H1 (cell line): ENCODE measurements around the gene HDAC11. TPM values are rescaled to one million over a fixed set of nuclear protein-coding genes. Genes with fewer than 3 reads are reported as not detected.

ENCODE experiments used
- CTCF ChIA-PET: fragments of 300-600 bp; sonication (Branson Sonifier 250); formaldehyde crosslinking; loops from one replicate; lab custom pipeline; 2021; ENCODE audit not compliant: partially characterized antibody; lab: Charles Lee
- POLR2A ChIA-PET: fragments of 300-600 bp; sonication (Branson Sonifier 250); formaldehyde crosslinking; loops from one replicate; lab custom pipeline; 2021; ENCODE audit warnings: inconsistent platforms; ENCODE audit not compliant: partially characterized antibody; lab: Charles Lee
- DNase-seq, 2 experiments: peaks; one replicate each; pipeline versions ENCODE4 v3.0.0 to v3.0.0-alpha.2; 2010 to 2022; ENCODE audit warnings: low spot score in 2 of 2, low read depth in 1 of 2, mixed read lengths in 1 of 2
- FAIRE-seq: peaks from 2 replicates; lab custom pipeline; 2011; peaks lifted over from hg19 to GRCh38; lab: Jason Lieb, UNC
- H2AFZ ChIP-seq: 2 replicates; pipeline ENCODE4 v1.8.1; 2012; ENCODE audit warnings: low read length, inconsistent platforms
- H2AK5ac ChIP-seq: 2 replicates; pipeline ENCODE4 v1.6.1; 2013; ENCODE audit warnings: low read depth, low read length
- H2BK120ac ChIP-seq: replicated peaks from 2 replicates; pipeline ENCODE3; 2013; ENCODE audit warnings: low read depth, low read length, inconsistent platforms
- H2BK12ac ChIP-seq: 2 replicates; pipeline ENCODE4 v1.6.1; 2013; ENCODE audit warnings: low read depth, low read length
- H2BK15ac ChIP-seq: 2 replicates; pipeline ENCODE4 v1.6.1; 2013; ENCODE audit warnings: low read length
- H2BK20ac ChIP-seq: 2 replicates; pipeline ENCODE4 v1.6.1; 2013; ENCODE audit warnings: low read length
- H2BK5ac ChIP-seq: 2 replicates; pipeline ENCODE4 v1.6.1; 2013; ENCODE audit warnings: low read depth, low read length
- H3K14ac ChIP-seq: 2 replicates; pipeline ENCODE4 v1.6.1; 2013; ENCODE audit warnings: inconsistent platforms; ENCODE audit not compliant: insufficient read length
- H3K18ac ChIP-seq: 2 replicates; pipeline ENCODE4 v1.6.1; 2013; ENCODE audit warnings: low read length; ENCODE audit errors: extremely low read depth
- H3K23ac ChIP-seq: 2 replicates; pipeline ENCODE4 v1.6.1; 2013; ENCODE audit warnings: inconsistent platforms; ENCODE audit not compliant: insufficient read length
- H3K23me2 ChIP-seq: 2 replicates; pipeline ENCODE4 v1.6.1; 2013; ENCODE audit warnings: low read depth, low read length
- H3K27ac ChIP-seq: 2 replicates; pipeline ENCODE4 v1.6.1; 2011; ENCODE audit warnings: low read depth, low read length, inconsistent platforms
- H3K27me3 ChIP-seq, 4 experiments: replicated peaks in 1 of 4; 1 replicate in 1 of 4; 2 replicates in 3 of 4; pipeline versions ENCODE4 v1.6.1 to v1.8.1; 2011 to 2013; ENCODE audit warnings: low read length in 3 of 4, mild to moderate bottlenecking in 3 of 4, inconsistent platforms in 2 of 4, mixed read lengths in 2 of 4, moderate library complexity in 1 of 4; ENCODE audit not compliant: control insufficient read depth in 3 of 4, insufficient read depth in 3 of 4; ENCODE audit errors: extremely low read depth in 1 of 4
- H3K36me3 ChIP-seq, 4 experiments: 2 replicates each; pipeline versions ENCODE4 v1.6.1 to v1.8.1; 2011 to 2013; ENCODE audit warnings: mild to moderate bottlenecking in 4 of 4, low read length in 3 of 4, moderate library complexity in 2 of 4, control low read depth in 1 of 4, inconsistent platforms in 1 of 4; ENCODE audit not compliant: insufficient read depth in 4 of 4, control insufficient read depth in 2 of 4
- H3K4ac ChIP-seq: replicated peaks from 2 replicates; pipeline ENCODE3; 2013; ENCODE audit warnings: low read length, low read depth, mixed read lengths, inconsistent platforms; ENCODE audit not compliant: insufficient read length
- H3K4me1 ChIP-seq, 4 experiments: replicated peaks in 1 of 4; 1 replicate in 1 of 4; 2 replicates in 3 of 4; pipeline versions ENCODE4 v1.6.1 to v1.8.1; 2011 to 2013; ENCODE audit warnings: low read length in 3 of 4, inconsistent platforms in 2 of 4, mixed read lengths in 1 of 4; ENCODE audit not compliant: insufficient read depth in 4 of 4, control insufficient read depth in 3 of 4
- H3K4me2 ChIP-seq, 2 experiments: 2 replicates each; pipeline versions ENCODE4 v1.6.1 to v1.8.1; 2011 to 2013; ENCODE audit warnings: low read depth in 2 of 2, low read length in 2 of 2, control low read depth in 1 of 2, inconsistent platforms in 1 of 2, mild to moderate bottlenecking in 1 of 2; ENCODE audit not compliant: insufficient read depth in 1 of 2
- H3K4me3 ChIP-seq, 4 experiments: fragments of 200-600, 300-600 bp in 1 of 4; sonication (generic), shearing (Covaris generic), sonication (Bioruptor Twin) in 1 of 4; 2 replicates each; pipeline versions ENCODE4 v1.5.1 to v1.8.1; 2011 to 2016; ENCODE audit warnings: low read length in 4 of 4, low read depth in 3 of 4, control low read depth in 2 of 4, inconsistent platforms in 2 of 4, mild to moderate bottlenecking in 2 of 4, mixed read lengths in 1 of 4, moderate library complexity in 1 of 4; ENCODE audit not compliant: insufficient read depth in 2 of 4; ENCODE audit errors: extremely low read depth in 1 of 4
- H3K56ac ChIP-seq: replicated peaks from 2 replicates; pipeline ENCODE3; 2013; ENCODE audit warnings: low read depth, mild to moderate bottlenecking, mixed read lengths, low read length, inconsistent platforms; ENCODE audit not compliant: insufficient read length
- H3K79me1 ChIP-seq: 2 replicates; pipeline ENCODE4 v1.6.1; 2013; ENCODE audit warnings: low read depth, low read length, control low read depth
- H3K79me2 ChIP-seq, 2 experiments: 2 replicates each; pipeline versions ENCODE4 v1.6.1 to v1.8.1; 2012 to 2013; ENCODE audit warnings: low read length in 2 of 2, mild to moderate bottlenecking in 2 of 2, inconsistent platforms in 1 of 2; ENCODE audit not compliant: insufficient read depth in 2 of 2, control insufficient read depth in 1 of 2
- H3K9ac ChIP-seq, 4 experiments: replicated peaks in 1 of 4; 1 replicate in 1 of 4; 2 replicates in 3 of 4; pipeline versions ENCODE4 v1.6.1 to v1.8.1; 2011 to 2013; ENCODE audit warnings: low read depth in 3 of 4, low read length in 3 of 4, control low read depth in 2 of 4, mild to moderate bottlenecking in 2 of 4, moderate library complexity in 2 of 4, inconsistent platforms in 1 of 4; ENCODE audit errors: extremely low read depth in 1 of 4
- H3K9me3 ChIP-seq, 2 experiments: 2 replicates each; pipeline versions ENCODE4 v1.6.1 to v1.8.1; 2012 to 2013; ENCODE audit warnings: mild to moderate bottlenecking in 2 of 2, moderate library complexity in 2 of 2, control low read depth in 1 of 2, inconsistent platforms in 1 of 2, low read depth in 1 of 2, low read length in 1 of 2, mixed read lengths in 1 of 2; ENCODE audit not compliant: insufficient read depth in 2 of 2
- H4K20me1 ChIP-seq, 2 experiments: replicated peaks in 1 of 2; 2 replicates each; pipeline versions ENCODE3 to v1.8.1; 2011 to 2013; ENCODE audit warnings: inconsistent platforms in 2 of 2, low read length in 2 of 2, mild to moderate bottlenecking in 1 of 2; ENCODE audit not compliant: insufficient read depth in 2 of 2, control insufficient read depth in 1 of 2
- H4K5ac ChIP-seq: 2 replicates; pipeline ENCODE4 v1.6.1; 2013; ENCODE audit warnings: low read length, low read depth, mixed read lengths, inconsistent platforms; ENCODE audit not compliant: insufficient read length
- H4K8ac ChIP-seq: 2 replicates; pipeline ENCODE4 v1.8.0; 2013; ENCODE audit warnings: mild to moderate bottlenecking, moderate library complexity, low read length, inconsistent platforms; ENCODE audit not compliant: insufficient read depth; ENCODE audit errors: extremely low read depth
- H4K91ac ChIP-seq: replicated peaks from 2 replicates; pipeline ENCODE3; 2013; ENCODE audit warnings: low read length, mixed read lengths, inconsistent platforms; ENCODE audit not compliant: insufficient read length
- ASH2L ChIP-seq: fragments of 200-600, 300-600 bp; sonication (generic); IDR thresholded peaks from one replicate; pipeline ENCODE4 v1.7.1; 2017; ENCODE audit warnings: low read length
- BACH1 ChIP-seq: IDR thresholded peaks from 2 replicates; pipeline ENCODE4 v1.6.1; 2012; ENCODE audit warnings: low read length, improper control_type of control experiment
- BCL11A ChIP-seq, 2 experiments: IDR thresholded peaks; one replicate each; pipeline ENCODE4 v1.6.1; 2011; ENCODE audit warnings: low read depth in 2 of 2, low read length in 2 of 2, mild to moderate bottlenecking in 2 of 2
- BRCA1 ChIP-seq: IDR thresholded peaks from 2 replicates; pipeline ENCODE4 v1.6.1; 2012; ENCODE audit warnings: low read depth, low read length, improper control_type of control experiment
- FOSL1 ChIP-seq: IDR thresholded peaks from 2 replicates; pipeline ENCODE4 v1.6.1; 2011; ENCODE audit warnings: mild to moderate bottlenecking, low read depth, low read length, moderate library complexity; ENCODE audit not compliant: insufficient read depth
- GTF2F1 ChIP-seq: IDR thresholded peaks from 2 replicates; pipeline ENCODE4 v1.6.1; 2012; ENCODE audit warnings: low read depth, low read length, improper control_type of control experiment, borderline replicate concordance
- HDAC2 ChIP-seq, 2 experiments: fragments of 300-600 bp in 1 of 2; sonication (generic) in 1 of 2; IDR thresholded peaks; 2 replicates each; pipeline ENCODE4 v1.6.1; 2011 to 2012; ENCODE audit warnings: low read depth in 2 of 2, low read length in 2 of 2, mild to moderate bottlenecking in 2 of 2, moderate library complexity in 2 of 2, borderline replicate concordance in 1 of 2, inconsistent platforms in 1 of 2
- JUND ChIP-seq: IDR thresholded peaks from 2 replicates; pipeline ENCODE4 v1.6.1; 2011; ENCODE audit warnings: mild to moderate bottlenecking, improper control_type of control experiment, low read length
- KDM4A ChIP-seq: IDR thresholded peaks from one replicate; pipeline ENCODE4 v1.7.1; 2012; ENCODE audit warnings: low read depth, mild to moderate bottlenecking, moderate library complexity, low read length, inconsistent platforms; ENCODE audit not compliant: severe bottlenecking
- RAD21 ChIP-seq, 2 experiments: IDR thresholded peaks in 1 of 2; conservative IDR thresholded peaks in 1 of 2; 2 replicates each; pipeline ENCODE4 v1.6.1; 2011; ENCODE audit warnings: low read depth in 2 of 2, low read length in 2 of 2, improper control_type of control experiment in 1 of 2, inconsistent platforms in 1 of 2, mild to moderate bottlenecking in 1 of 2, moderate library complexity in 1 of 2
- SIN3A ChIP-seq, 2 experiments: IDR thresholded peaks in 1 of 2; conservative IDR thresholded peaks in 1 of 2; 2 replicates each; pipeline ENCODE4 v1.6.1; 2011 to 2012; ENCODE audit warnings: low read length in 2 of 2, improper control_type of control experiment in 1 of 2, low read depth in 1 of 2, mild to moderate bottlenecking in 1 of 2
- SIRT6 ChIP-seq: IDR thresholded peaks from one replicate; pipeline ENCODE4 v1.7.1; 2012; ENCODE audit warnings: low read length, inconsistent platforms
- SUZ12 ChIP-seq: fragments of 200-600 bp; sonication (generic); IDR thresholded peaks from 2 replicates; pipeline ENCODE4 v1.6.1; 2012; ENCODE audit warnings: mild to moderate bottlenecking, inconsistent platforms, low read length, moderate library complexity, mixed read lengths
- TCF12 ChIP-seq: IDR thresholded peaks from 2 replicates; pipeline ENCODE4 v1.6.1; 2011; ENCODE audit warnings: low read depth, mild to moderate bottlenecking, low read length
- TEAD4 ChIP-seq: IDR thresholded peaks from 2 replicates; pipeline ENCODE4 v1.6.1; 2012; ENCODE audit warnings: low read depth, low read length, inconsistent platforms, mixed read lengths
- WGBS, 2 experiments: shearing (Covaris generic) in 1 of 2; methylation state at CpG; one replicate each; pipeline versions ENCODE4 v1.1.6 to v1.1.7; 2013 to 2015; ENCODE audit warnings: low lambda C conversion rate in 2 of 2, mixed read lengths in 2 of 2, inconsistent platforms in 1 of 2, low coverage in 1 of 2, missing lambda C conversion rate in 1 of 2; ENCODE audit not compliant: insufficient replicate concordance in 2 of 2, insufficient coverage in 1 of 2, insufficient read length in 1 of 2; ENCODE audit errors: extremely low coverage in 1 of 2, missing lambda C conversion rate in 1 of 2; 5-methylcytosine and 5-hydroxymethylcytosine counted together
- polyA plus RNA-seq, 7 experiments: library from polyadenylated mRNA; depleted of rRNA in 3 of 7; stranded (reverse) in 5 of 7; unstranded in 2 of 7; fragments of >200 nt in 5 of 7; fragments of 200-250 nt in 2 of 7; gene quantifications; 1 replicate in 5 of 7; 2 replicates in 1 of 7; 4 replicates in 1 of 7; pipeline versions ENCODE4 v1.2.1 to v1.2.3, GENCODE V29; 2011 to 2013; ENCODE audit warnings: missing spikeins in 2 of 7, mixed read lengths in 2 of 7
- total RNA-seq: library from RNA; stranded (reverse); fragmentation: NEBNext Ultra II Directional; extraction: Animal tissue kit (Norgen Biotek cat#: 25700); gene quantifications from 2 replicates; pipeline ENCODE4 v1.2.1, GENCODE V29; 2021

The HDAC11 gene
- total and polyA plus RNA-seq, 2 of the 8 experiments (the other 6 are each of a cell fraction or from before 2014, with no cell fraction given): 6.8 to 7.4 TPM

DNA sequence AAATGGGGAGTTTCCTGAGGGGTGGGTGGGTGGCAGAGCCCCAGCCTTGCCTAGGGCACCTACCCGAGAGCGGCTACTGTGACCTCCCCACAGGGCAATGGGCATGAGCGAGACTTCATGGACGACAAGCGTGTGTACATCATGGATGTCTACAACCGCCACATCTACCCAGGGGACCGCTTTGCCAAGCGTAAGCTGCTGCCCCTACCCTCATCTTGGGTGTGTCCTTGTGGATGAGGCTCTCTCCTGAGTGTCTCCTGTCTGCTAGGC, 22.6 kb downstream of the HDAC11 start:
- H3K14ac ChIP-seq: no peak overlapping the region
- H3K27me3 ChIP-seq: no peaks in the 10 kb centered on the region
- no peak overlapping the region for H3K56ac ChIP-seq
- H3K79me2 ChIP-seq: no peaks in the 10 kb centered on the region
- ChIA-PET CTCF (interaction anchor here (15.3 to 26.8 kb wide), 2 partner anchors 27 to 147 kb away, joined by 772 to 856 read pairs; partner anchors contain the start of gene FBLN2), POLR2A (no interaction called here)
- H3K23ac ChIP-seq: no peak overlapping the region
- H3K18ac ChIP-seq: no peak overlapping the region
- H3K9ac ChIP-seq: no peak overlapping the region
- no peak overlapping the region for H3K27ac ChIP-seq
- FAIRE-seq (no peak), DNase-seq (no peak)
- H2AK5ac ChIP-seq: no peak overlapping the region
- H2BK12ac ChIP-seq: no peak overlapping the region
- H4K91ac ChIP-seq: no peak overlapping the region
- no peak overlapping the region for H2BK120ac ChIP-seq
- H3K9me3 ChIP-seq: no peaks in the 10 kb centered on the region
- WGBS, 2 experiments: 84% methylated on average over 8 of the region's 8 CpGs; no CpG with 5 or more reads in 1 of the 2 experiments
- H3K4me3 ChIP-seq: no peak overlapping the region
- H3K79me1 ChIP-seq: no peaks in the 10 kb centered on the region
- no peak overlapping the region for H4K5ac ChIP-seq
- H2AFZ ChIP-seq: no peak overlapping the region
- 0 out of 7 replicates have a peak, but pooled peaks cover 0 to 4% (median 1%) of the 10 kb centered on the region in 4 experiments for H3K4me1 ChIP-seq
- no peak overlapping the region for H3K4me2 ChIP-seq
- no peak overlapping the region for H2BK20ac ChIP-seq
- H4K8ac ChIP-seq: no peak overlapping the region
- H4K20me1 ChIP-seq: peaks cover 0 to 3% of the 10 kb centered on the region in 2 experiments
- no peak overlapping the region for H2BK15ac ChIP-seq
- no peak overlapping the region for H2BK5ac ChIP-seq
- no peaks in the 10 kb centered on the region for H3K23me2 ChIP-seq
- no peaks in the 10 kb centered on the region for H3K36me3 ChIP-seq
- H3K4ac ChIP-seq: no peak overlapping the region
- TF ChIP-seq KDM4A (no peak), SIN3A (conservative IDR thresholded peaks at IDR 0.05 in 1 of 2, IDR thresholded peaks at IDR 0.05 in 1 of 2; ENCODE audit: low read depth in 1 of 2, low read length in 2 of 2) (no peak), RAD21 (IDR thresholded peaks at IDR 0.05 in 1 of 2, conservative IDR thresholded peaks at IDR 0.05 in 1 of 2; ENCODE audit: low read depth in 2 of 2, low read length in 2 of 2) (no peak), FOSL1 (no peak), TCF12 (no peak), JUND (no peak), BRCA1 (no peak), BACH1 (no peak), BCL11A (IDR thresholded peaks at IDR 0.05; ENCODE audit: low read depth in 2 of 2, low read length in 2 of 2) (no peak), SUZ12 (no peak), TEAD4 (no peak), GTF2F1 (no peak), HDAC2 (IDR thresholded peaks at IDR 0.05; ENCODE audit: borderline replicate concordance in 1 of 2, low read depth in 2 of 2, low read length in 2 of 2) (no peak), SIRT6 (no peak), ASH2L (no peak)
